ENCODE measurements around the gene UNC5B. TPM values are rescaled to one million over a fixed set of nuclear protein-coding genes. Genes with fewer than 3 reads are reported as not detected.

UNC5B gene
- polyA plus RNA-seq, 1 experiment, result 27.4 TPM

DNA sequence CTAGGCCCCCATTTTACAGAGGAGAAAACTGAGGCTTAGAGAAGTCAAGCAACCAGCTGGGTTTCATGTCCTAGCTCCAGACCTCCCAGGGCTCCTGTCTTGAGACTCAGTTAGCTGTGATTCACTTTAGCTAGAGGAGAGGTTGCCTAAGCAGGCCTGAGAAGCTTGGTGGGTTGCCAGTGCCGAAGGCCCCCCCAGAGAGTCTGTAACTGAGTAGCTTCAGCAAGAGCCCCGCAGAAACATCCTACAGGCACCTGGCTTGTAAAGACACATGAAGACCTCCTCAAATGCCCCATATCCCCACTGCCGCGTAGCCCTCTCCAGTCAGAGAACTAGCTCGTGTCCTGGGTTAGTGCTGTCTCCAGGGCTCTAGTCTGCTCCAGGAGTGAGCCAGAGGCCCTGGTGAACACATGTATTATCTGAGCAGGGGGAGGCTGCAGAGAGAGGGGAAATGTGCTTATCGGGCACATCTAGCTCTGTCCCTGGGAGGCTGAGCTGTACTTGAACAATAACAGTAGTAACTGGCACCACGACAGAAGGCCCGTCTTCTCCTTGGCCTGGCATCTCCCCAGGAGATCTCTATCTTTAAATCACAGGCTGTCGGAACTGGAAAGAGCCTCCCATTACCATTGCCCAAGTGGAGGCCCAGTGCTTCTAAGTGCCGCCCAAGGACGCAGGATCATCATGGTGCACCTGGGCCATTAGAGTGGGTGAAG lies 28.9 kb downstream of the UNC5B start:
- Histone ChIP-seq H3K27me3 (ENCODE audit: control insufficient read depth, insufficient read depth, low read length) (no peaks in the 10 kb centered on the region), H3K36me3 (ENCODE audit: control insufficient read depth, insufficient read depth, low read length) (no peaks in the 10 kb centered on the region), H3K4me3 (ENCODE audit: low read depth, low read length) (no peak overlapping the region)
- TF ChIP-seq, protein P1, sequence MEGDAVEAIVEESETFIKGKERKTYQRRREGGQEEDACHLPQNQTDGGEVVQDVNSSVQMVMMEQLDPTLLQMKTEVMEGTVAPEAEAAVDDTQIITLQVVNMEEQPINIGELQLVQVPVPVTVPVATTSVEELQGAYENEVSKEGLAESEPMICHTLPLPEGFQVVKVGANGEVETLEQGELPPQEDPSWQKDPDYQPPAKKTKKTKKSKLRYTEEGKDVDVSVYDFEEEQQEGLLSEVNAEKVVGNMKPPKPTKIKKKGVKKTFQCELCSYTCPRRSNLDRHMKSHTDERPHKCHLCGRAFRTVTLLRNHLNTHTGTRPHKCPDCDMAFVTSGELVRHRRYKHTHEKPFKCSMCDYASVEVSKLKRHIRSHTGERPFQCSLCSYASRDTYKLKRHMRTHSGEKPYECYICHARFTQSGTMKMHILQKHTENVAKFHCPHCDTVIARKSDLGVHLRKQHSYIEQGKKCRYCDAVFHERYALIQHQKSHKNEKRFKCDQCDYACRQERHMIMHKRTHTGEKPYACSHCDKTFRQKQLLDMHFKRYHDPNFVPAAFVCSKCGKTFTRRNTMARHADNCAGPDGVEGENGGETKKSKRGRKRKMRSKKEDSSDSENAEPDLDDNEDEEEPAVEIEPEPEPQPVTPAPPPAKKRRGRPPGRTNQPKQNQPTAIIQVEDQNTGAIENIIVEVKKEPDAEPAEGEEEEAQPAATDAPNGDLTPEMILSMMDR (IDR thresholded peaks at IDR 0.05; ENCODE audit: insufficient read depth, low read depth, low read length), result no peak
- ChIA-PET POLR2A (no interaction called here), CTCF (interaction anchor here (0.8 to 2.4 kb wide), 6 partner anchors 15 to 32 kb away, joined by 3 to 12 read pairs (median 5); no protein-coding TSS in a partner anchor)
- peak; percentile 31 for DNase-seq (ENCODE audit: low read depth)

DNA sequence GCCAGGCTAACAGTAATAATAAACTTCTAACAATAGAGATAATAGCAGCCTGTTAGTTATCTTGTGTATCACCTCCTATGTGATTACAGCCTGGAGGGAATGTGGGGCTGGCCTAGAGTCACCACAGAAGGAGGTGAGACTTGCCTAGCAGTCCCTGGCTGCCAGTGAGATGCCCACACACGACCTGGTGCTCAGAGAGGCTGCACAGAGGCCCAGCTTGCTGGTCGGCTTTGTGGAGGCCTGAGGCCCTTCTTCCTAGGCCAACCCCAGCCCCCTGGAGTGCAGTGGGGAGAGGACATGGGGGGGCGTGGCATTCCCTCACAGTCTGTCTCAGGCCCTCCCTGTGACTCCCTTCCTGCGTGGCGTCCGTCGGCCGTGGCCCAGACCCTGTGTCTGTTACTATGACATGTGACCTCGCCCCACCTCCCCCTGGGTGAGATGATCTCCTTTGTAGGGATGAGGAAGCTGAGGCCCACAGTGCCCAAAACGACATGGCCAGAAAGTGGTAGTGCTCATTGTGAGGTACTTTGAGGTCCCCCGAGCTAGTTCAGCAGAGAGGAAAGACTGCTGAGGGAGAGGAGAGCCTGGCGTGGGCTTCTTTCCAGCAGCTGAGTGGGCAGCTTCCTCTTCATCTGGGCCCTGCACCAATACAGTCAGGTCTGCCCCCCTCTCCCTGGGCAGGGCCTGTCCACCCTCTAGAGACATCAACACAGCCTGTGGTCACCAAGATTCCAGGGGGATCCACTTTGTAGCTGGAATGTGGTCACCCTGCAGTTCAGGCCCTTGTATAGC lies 29.7 kb downstream of the UNC5B start:
- H3K36me3 ChIP-seq (ENCODE audit: control insufficient read depth, insufficient read depth, low read length), result no peaks in the 10 kb centered on the region
- POLR2A ChIA-PET, result no interaction called here
- no peak for DNase-seq (ENCODE audit: low read depth)
- H3K27me3 ChIP-seq (ENCODE audit: control insufficient read depth, insufficient read depth, low read length), result no peaks in the 10 kb centered on the region
- TF ChIP-seq, protein P1 (IDR thresholded peaks at IDR 0.05; ENCODE audit: insufficient read depth, low read depth, low read length), result no peak
- H3K4me3 ChIP-seq (ENCODE audit: low read depth, low read length), result no peak overlapping the region
- CTCF ChIA-PET, result interaction anchor here (0.8 to 2.4 kb wide), 6 partner anchors 18 to 42 kb away, joined by 3 to 12 read pairs (median 4); no protein-coding TSS in a partner anchor

DNA sequence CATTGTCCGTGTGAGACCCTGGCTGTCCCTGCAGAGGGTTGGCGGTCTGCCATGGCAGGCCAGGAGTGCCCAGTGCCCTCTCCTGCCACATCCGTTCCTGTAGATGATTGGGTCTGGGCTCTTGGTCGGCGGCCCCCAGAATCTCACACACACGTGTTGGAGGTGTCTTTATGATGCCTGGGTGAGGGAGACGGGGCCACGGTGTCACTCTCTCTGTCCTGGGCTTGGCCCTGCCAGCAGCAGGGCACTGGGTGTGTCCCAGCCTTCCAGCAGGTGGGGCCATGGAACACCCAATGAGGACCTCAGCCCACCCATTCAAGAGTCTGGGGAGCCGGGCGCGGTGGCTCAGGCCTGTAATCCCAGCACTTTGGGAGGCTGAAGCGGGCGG lies 30.2 kb downstream of the UNC5B start:
- Histone ChIP-seq H3K27me3 (ENCODE audit: control insufficient read depth, insufficient read depth, low read length) (no peaks in the 10 kb centered on the region), H3K4me3 (ENCODE audit: low read depth, low read length) (no peak overlapping the region), H3K36me3 (ENCODE audit: control insufficient read depth, insufficient read depth, low read length) (no peaks in the 10 kb centered on the region)
- POLR2A ChIA-PET, result no interaction called here
- DNase-seq (ENCODE audit: low read depth), result no peak
- CTCF ChIA-PET, result interaction anchor here (0.8 to 2.4 kb wide), 4 partner anchors 17 to 42 kb away, joined by 3 to 12 read pairs (median 4); no protein-coding TSS in a partner anchor
- TF ChIP-seq, protein P1 (IDR thresholded peaks at IDR 0.05; ENCODE audit: insufficient read depth, low read depth, low read length), result no peak

DNA sequence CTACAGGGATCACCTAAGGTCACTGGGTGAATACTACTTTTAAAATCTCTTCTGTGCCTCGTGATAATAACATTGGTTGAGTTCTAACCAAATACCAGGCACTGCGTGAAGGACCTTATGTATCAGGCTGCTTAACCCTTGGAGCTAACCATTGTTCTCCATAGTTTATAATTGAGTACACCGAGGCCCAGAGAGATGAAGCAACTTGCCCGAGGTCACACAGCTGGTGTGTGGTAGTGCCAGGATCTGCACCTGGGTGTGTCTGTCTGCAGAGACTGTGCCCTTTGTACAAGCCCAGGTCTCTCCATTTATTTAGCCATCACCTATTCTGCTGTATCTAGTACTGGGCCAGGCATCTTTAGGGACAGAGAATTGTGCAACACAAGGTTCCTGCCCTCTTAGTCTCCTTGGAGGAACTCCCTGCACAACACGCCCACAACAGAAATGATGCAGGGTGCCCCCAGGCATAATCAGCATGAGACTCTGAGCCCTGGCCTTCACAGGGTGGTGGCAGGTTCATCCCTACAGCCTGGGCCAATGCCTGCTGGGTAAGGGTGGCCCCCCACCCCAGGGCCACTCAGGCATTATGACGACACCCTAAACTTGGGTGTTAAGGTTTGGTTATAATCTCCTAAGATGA lies 31.5 kb downstream of the UNC5B start:
- H3K27me3 ChIP-seq (ENCODE audit: control insufficient read depth, insufficient read depth, low read length), result no peaks in the 10 kb centered on the region
- no peak overlapping the region for H3K4me3 ChIP-seq (ENCODE audit: low read depth, low read length)
- no peaks in the 10 kb centered on the region for H3K36me3 ChIP-seq (ENCODE audit: control insufficient read depth, insufficient read depth, low read length)
- no peak for DNase-seq (ENCODE audit: low read depth)
- TF ChIP-seq, protein P1 (IDR thresholded peaks at IDR 0.05; ENCODE audit: insufficient read depth, low read depth, low read length), result no peak
- POLR2A ChIA-PET, result no interaction called here
- CTCF ChIA-PET, result interaction anchor here (0.7 to 8.2 kb wide), 7 partner anchors 12 to 40 kb away, joined by 3 to 48 read pairs (median 6); no protein-coding TSS in a partner anchor
